Hepatocyte (in vitro differentiated cells): Measurements from ENCODE around the gene AGAP3. TPM values are rescaled to one million over a fixed set of nuclear protein-coding genes. Genes with fewer than 3 reads are reported as not detected.

Experiments used
- DNase-seq: peaks from one replicate; pipeline ENCODE4 v3.0.0-alpha.2; 2016; ENCODE audit warnings: low spot score
- H2AFZ ChIP-seq: fragments of 200-600 bp; sonication (generic); 2 replicates; pipeline ENCODE4 v1.6.0; 2016; ENCODE audit warnings: antibody characterized with exemption, mild to moderate bottlenecking
- H3K27ac ChIP-seq: fragments of 200-600 bp; sonication (generic); 2 replicates; pipeline ENCODE4 v1.5.1; 2016; ENCODE audit warnings: mild to moderate bottlenecking
- H3K27me3 ChIP-seq: fragments of 200-600 bp; sonication (generic); 2 replicates; pipeline ENCODE4 v1.6.1; 2016
- H3K36me3 ChIP-seq: fragments of 200-600 bp; sonication (generic); replicated peaks from 2 replicates; pipeline ENCODE4 v1.5.1; 2016; ENCODE audit warnings: low read depth; ENCODE audit not compliant: insufficient read depth
- H3K4me1 ChIP-seq: fragments of 200-600 bp; sonication (generic); 2 replicates; pipeline ENCODE4 v1.5.1; 2016; ENCODE audit warnings: mild to moderate bottlenecking, moderate library complexity; ENCODE audit not compliant: insufficient read depth
- H3K4me2 ChIP-seq: fragments of 200-600 bp; sonication (generic); 2 replicates; pipeline ENCODE4 v1.6.0; 2016
- H3K4me3 ChIP-seq: fragments of 200-600 bp; sonication (generic); 2 replicates; pipeline ENCODE4 v1.5.1; 2016; ENCODE audit warnings: mild to moderate bottlenecking
- H3K79me2 ChIP-seq: fragments of 200-600 bp; sonication (generic); 2 replicates; pipeline ENCODE4 v1.6.0; 2017; ENCODE audit warnings: mild to moderate bottlenecking
- H3K9me2 ChIP-seq: fragments of 200-600 bp; sonication (generic); replicated peaks from 2 replicates; pipeline ENCODE4 v1.6.0; 2017; ENCODE audit warnings: mild to moderate bottlenecking; ENCODE audit not compliant: insufficient read depth
- H3K9me3 ChIP-seq: fragments of 200-600 bp; sonication (generic); 2 replicates; pipeline ENCODE4 v1.5.1; 2016; ENCODE audit warnings: low read depth, mild to moderate bottlenecking
- H4K20me1 ChIP-seq: fragments of 200-600 bp; sonication (generic); 2 replicates; pipeline ENCODE4 v1.6.0; 2016; ENCODE audit warnings: mild to moderate bottlenecking; ENCODE audit not compliant: insufficient read depth, poor library complexity, severe bottlenecking
- EZH2 ChIP-seq: fragments of 200-600 bp; sonication (generic); IDR thresholded peaks from 2 replicates; pipeline ENCODE4 v1.6.1; 2016; ENCODE audit warnings: antibody characterized with exemption, mild to moderate bottlenecking, borderline replicate concordance
- EZH2phosphoT487 ChIP-seq: fragments of 200-600 bp; sonication (generic); IDR thresholded peaks from one replicate; pipeline ENCODE4 v1.6.1; 2018; ENCODE audit warnings: antibody characterized with exemption, mild to moderate bottlenecking, low read depth, moderate library complexity; ENCODE audit not compliant: unreplicated experiment, severe bottlenecking
- WGBS: methylation state at CpG from one replicate; pipeline ENCODE4 v1.1.6; 2016; ENCODE audit warnings: low lambda C conversion rate; ENCODE audit errors: missing lambda C conversion rate; 5-methylcytosine and 5-hydroxymethylcytosine counted together
- polyA plus RNA-seq: library from polyadenylated mRNA; unstranded; fragments of >200 nt; fragmentation: Nextera tagmentation; extraction: Ambion mirVana; gene quantifications from 2 replicates; pipeline ENCODE4 v1.2.1, GENCODE V29; 2016
- total RNA-seq: library from RNA; depleted of rRNA; stranded (reverse); fragments of >200 nt; gene quantifications from 2 replicates; pipeline ENCODE4 v1.2.3, GENCODE V29; 2014
- TF ChIP-seq, protein P1 (sequence below): fragments of 200-600 bp; sonication (generic); IDR thresholded peaks from 2 replicates; pipeline ENCODE4 v1.5.1; 2016; ENCODE audit warnings: antibody characterized with exemption, mild to moderate bottlenecking; ENCODE audit not compliant: poor library complexity

The AGAP3 gene
- total and polyA plus RNA-seq, 2 experiments from 2014 or later = 44.0 to 56.7 TPM

DNA sequence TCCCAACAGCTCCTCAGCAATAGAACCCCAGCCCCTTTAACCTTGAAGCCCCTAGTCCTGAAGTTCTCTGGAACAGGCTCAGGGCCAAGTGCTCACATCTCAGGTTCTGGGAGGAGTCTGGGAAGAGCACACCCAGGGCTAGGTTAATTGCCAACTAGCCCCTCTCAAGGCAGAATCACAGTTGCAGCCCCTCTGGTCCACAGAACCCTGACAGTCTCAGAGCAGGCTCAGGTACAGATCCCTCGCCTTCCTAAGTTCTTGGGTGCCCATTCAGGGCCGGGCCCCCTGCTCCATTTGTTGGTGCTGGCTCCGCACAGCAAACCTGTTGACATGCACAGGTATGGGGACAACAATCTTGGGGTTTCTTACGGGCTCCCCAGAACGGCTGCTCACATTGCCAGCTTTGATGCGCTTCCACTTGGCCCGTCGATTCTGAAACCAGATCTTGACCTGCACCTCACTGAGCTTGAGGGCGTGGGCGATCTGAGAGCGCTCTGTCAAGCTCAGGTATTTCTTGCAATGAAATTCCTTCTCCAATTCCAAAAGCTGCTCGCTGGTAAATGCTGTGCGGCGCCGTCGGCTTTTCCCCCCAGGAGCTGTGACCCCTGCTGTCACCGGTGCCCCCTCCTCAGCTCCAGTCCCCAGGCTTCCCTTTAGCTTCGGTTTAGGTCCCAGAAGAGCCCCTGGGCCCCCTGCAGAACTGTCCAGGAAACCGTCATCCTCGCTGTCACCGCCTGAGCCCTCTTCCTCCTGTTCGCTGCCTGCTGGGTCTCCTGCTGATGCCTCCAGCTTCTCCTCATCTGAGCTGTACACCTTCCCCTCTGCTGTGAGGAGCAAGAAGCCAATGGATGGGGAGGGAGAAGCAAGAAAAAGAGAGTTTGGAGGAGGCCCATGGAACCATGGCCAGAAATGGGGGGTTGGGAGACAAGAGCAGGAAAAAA lies 62.3 kb downstream of the AGAP3 start:
- no peak for DNase-seq
- no peak overlapping the region for H3K27ac ChIP-seq
- H3K4me2 ChIP-seq = no peak overlapping the region
- TF ChIP-seq EZH2phosphoT487 = no peak
- TF ChIP-seq, protein P1, sequence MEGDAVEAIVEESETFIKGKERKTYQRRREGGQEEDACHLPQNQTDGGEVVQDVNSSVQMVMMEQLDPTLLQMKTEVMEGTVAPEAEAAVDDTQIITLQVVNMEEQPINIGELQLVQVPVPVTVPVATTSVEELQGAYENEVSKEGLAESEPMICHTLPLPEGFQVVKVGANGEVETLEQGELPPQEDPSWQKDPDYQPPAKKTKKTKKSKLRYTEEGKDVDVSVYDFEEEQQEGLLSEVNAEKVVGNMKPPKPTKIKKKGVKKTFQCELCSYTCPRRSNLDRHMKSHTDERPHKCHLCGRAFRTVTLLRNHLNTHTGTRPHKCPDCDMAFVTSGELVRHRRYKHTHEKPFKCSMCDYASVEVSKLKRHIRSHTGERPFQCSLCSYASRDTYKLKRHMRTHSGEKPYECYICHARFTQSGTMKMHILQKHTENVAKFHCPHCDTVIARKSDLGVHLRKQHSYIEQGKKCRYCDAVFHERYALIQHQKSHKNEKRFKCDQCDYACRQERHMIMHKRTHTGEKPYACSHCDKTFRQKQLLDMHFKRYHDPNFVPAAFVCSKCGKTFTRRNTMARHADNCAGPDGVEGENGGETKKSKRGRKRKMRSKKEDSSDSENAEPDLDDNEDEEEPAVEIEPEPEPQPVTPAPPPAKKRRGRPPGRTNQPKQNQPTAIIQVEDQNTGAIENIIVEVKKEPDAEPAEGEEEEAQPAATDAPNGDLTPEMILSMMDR = no peak
- no peak for TF ChIP-seq EZH2
- no peaks in the 10 kb centered on the region for H3K36me3 ChIP-seq
- H3K9me2 ChIP-seq = no peaks in the 10 kb centered on the region
- no peaks in the 10 kb centered on the region for H3K9me3 ChIP-seq
- no peaks in the 10 kb centered on the region for H4K20me1 ChIP-seq
- H3K4me1 ChIP-seq = no peaks in the 10 kb centered on the region
- 75% methylated on average over 22 of the region's 22 CpGs for WGBS
- H3K79me2 ChIP-seq = no peaks in the 10 kb centered on the region
- H3K27me3 ChIP-seq = peaks cover 21% of the 10 kb centered on the region
- H2AFZ ChIP-seq = no peak overlapping the region
- H3K4me3 ChIP-seq = no peak overlapping the region

DNA sequence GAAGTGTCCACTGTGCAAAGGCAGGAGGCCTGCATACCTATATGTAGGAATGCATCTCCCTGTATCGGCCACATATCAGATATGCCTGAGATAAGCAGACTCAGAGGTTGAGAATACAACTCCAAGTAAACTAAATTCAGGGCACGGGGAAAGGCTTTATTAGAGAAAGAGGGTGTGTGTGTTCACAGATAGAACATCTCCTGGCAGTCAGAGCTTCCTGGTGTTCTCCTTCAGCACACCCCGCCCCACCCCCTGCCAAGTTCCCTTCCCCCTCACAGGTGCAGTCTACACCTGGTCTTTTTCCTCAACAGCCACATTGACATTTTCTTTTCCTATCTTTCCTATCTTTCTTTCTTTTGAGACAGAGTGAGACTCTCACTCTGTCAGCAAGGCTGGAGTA lies 64.1 kb downstream of the AGAP3 start:
- no peaks in the 10 kb centered on the region for H3K4me1 ChIP-seq
- no peaks in the 10 kb centered on the region for H3K36me3 ChIP-seq
- H3K27ac ChIP-seq = no peak overlapping the region
- H3K9me2 ChIP-seq = no peaks in the 10 kb centered on the region
- 79% methylated on average over 3 of the region's 3 CpGs for WGBS
- TF ChIP-seq, protein P1 = no peak
- TF ChIP-seq EZH2phosphoT487 (no peak), EZH2 (no peak)
- DNase-seq = no peak
- H3K9me3 ChIP-seq = no peaks in the 10 kb centered on the region
- H3K27me3 ChIP-seq = peaks cover 21% of the 10 kb centered on the region
- H2AFZ ChIP-seq = no peak overlapping the region
- no peak overlapping the region for H3K4me3 ChIP-seq
- H3K4me2 ChIP-seq = no peak overlapping the region
- H3K79me2 ChIP-seq = no peaks in the 10 kb centered on the region
- H4K20me1 ChIP-seq = no peaks in the 10 kb centered on the region

DNA sequence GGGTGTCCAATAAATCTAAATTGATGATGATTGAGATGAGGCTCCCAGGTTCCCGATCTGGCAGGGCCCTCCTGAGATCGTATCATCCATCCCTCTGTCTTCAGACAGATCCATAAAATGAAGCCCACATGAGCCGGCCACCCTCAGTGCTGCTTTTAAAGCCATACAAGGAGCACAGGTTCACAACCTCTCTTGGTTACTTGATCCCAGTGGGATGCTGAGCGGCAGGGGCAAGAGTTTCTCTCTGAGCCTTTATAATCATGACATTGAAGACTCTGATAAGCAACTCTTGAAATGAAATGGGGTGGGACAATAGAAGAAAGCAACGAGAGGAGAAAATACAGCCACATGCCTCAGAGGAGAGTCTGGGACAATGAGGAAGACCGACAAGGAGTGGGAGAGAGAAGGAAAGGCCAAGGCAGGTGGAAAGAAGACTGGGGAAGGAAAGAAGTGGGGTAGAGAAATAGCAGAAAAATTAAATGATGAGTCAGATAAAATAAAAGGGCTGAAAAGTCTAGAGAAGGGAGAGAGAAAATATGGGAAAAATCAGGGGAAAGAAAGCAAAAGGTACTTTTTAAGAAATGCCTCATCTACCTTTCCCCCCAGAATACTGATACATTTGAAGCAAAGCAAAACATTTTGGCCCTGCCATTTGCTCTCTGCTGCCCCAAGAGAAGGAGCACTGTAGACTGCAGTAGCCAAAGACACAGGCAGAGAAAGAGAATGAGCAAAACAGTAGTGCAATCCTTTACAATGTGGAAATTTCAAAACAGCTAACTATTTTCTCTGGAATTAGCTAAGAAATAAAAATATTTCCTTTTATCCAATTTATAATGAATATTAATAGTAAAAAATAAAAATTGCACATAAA lies 66.6 kb downstream of the AGAP3 start:
- TF ChIP-seq EZH2phosphoT487 = no peak
- no peak for TF ChIP-seq EZH2
- TF ChIP-seq, protein P1 = no peak
- H3K4me1 ChIP-seq = no peaks in the 10 kb centered on the region
- peaks cover 31% of the 10 kb centered on the region for H3K27me3 ChIP-seq

More for the DNA sequence above, 66.6 kb downstream of the AGAP3 start:
- H3K9me2 ChIP-seq = no peaks in the 10 kb centered on the region
- no peak overlapping the region for H3K27ac ChIP-seq
- H3K4me3 ChIP-seq = no peak overlapping the region
- no peak overlapping the region for H2AFZ ChIP-seq
- no peaks in the 10 kb centered on the region for H3K36me3 ChIP-seq
- no peaks in the 10 kb centered on the region for H3K79me2 ChIP-seq
- H3K4me2 ChIP-seq = no peak overlapping the region
- H3K9me3 ChIP-seq = no peaks in the 10 kb centered on the region
- no peak for DNase-seq
- no peaks in the 10 kb centered on the region for H4K20me1 ChIP-seq
- WGBS = 70% methylated on average over 6 of the region's 6 CpGs
